Panc1 (cell line): ENCODE measurements around the gene SFXN3. TPM values are rescaled to one million over a fixed set of nuclear protein-coding genes. Genes with fewer than 3 reads are reported as not detected.

Experiments
- ATAC-seq: fragments of 200-7000 bp; cut with Tn5 transposase; 2 replicates; pipeline ENCODE4 v1.9.1; 2020; ENCODE audit warnings: mild to moderate bottlenecking, moderate library complexity
- BruUV-seq: library from RNA; stranded (reverse); fragments of 400-500 nt; replicated peaks from 2 replicates; lab custom pipeline; 2021; lab: Mats Ljungman, UMichigan
- CTCF ChIA-PET: fragments of 300-600 bp; sonication (Branson Sonifier 250); formaldehyde crosslinking; loops from one replicate; lab custom pipeline; 2022; ENCODE audit warnings: antibody characterized with exemption; lab: Charles Lee
- POLR2A ChIA-PET: fragments of 300-600 bp; sonication (Branson Sonifier 250); formaldehyde crosslinking; loops from one replicate; lab custom pipeline; 2022; ENCODE audit warnings: antibody characterized with exemption; lab: Charles Lee
- DNase-seq: peaks from one replicate; pipeline ENCODE4 v3.0.0-alpha.2; 2010; ENCODE audit warnings: low read depth, low spot score
- H3K27ac ChIP-seq: 2 replicates; pipeline ENCODE4 v1.5.1; 2011; ENCODE audit warnings: mild to moderate bottlenecking, low read length, inconsistent platforms
- H3K27me3 ChIP-seq: fragments of 200-500 bp; sonication (Bioruptor generic); 2 replicates; pipeline ENCODE4 v1.6.0; 2014; ENCODE audit warnings: low read length, inconsistent platforms; ENCODE audit not compliant: control insufficient read depth, insufficient read depth
- H3K36me3 ChIP-seq: fragments of 200-500 bp; sonication (Bioruptor generic); 2 replicates; pipeline ENCODE4 v1.5.1; 2014; ENCODE audit warnings: inconsistent platforms, mild to moderate bottlenecking, low read length, moderate library complexity; ENCODE audit not compliant: control insufficient read depth, insufficient read depth
- H3K4me1 ChIP-seq: 2 replicates; pipeline ENCODE4 v1.5.1; 2011; ENCODE audit warnings: inconsistent platforms, mild to moderate bottlenecking, low read length, moderate library complexity; ENCODE audit not compliant: control insufficient read depth, insufficient read depth
- H3K4me3 ChIP-seq, 2 experiments: 2 replicates each; pipeline ENCODE4 v1.5.1; 2011 to 2012; ENCODE audit warnings: low read depth in 2 of 2, low read length in 2 of 2, mild to moderate bottlenecking in 2 of 2, inconsistent platforms in 1 of 2, moderate library complexity in 1 of 2
- H3K9me3 ChIP-seq: fragments of 200-500 bp; sonication (Bioruptor generic); 2 replicates; pipeline ENCODE4 v1.5.1; 2014; ENCODE audit warnings: low read depth, mild to moderate bottlenecking, inconsistent platforms, low read length, moderate library complexity; ENCODE audit not compliant: control insufficient read depth, insufficient read depth
- CTCF ChIP-seq: fragments of 450-650 bp; IDR thresholded peaks from 2 replicates; pipeline ENCODE4 v1.5.1; 2017; ENCODE audit warnings: mild to moderate bottlenecking
- POLR2AphosphoS5 ChIP-seq: IDR thresholded peaks from 2 replicates; pipeline ENCODE4 v1.6.1; 2012; ENCODE audit warnings: mild to moderate bottlenecking, low read depth, low read length, moderate library complexity
- REST ChIP-seq, 2 experiments: IDR thresholded peaks; 2 replicates each; pipeline ENCODE4 v1.6.1; 2011 to 2012; ENCODE audit warnings: low read depth in 2 of 2, control low read depth in 1 of 2, low read length in 1 of 2, mild to moderate bottlenecking in 1 of 2, moderate library complexity in 1 of 2; ENCODE audit not compliant: insufficient read depth in 1 of 2
- SIN3A ChIP-seq: IDR thresholded peaks from 2 replicates; pipeline ENCODE4 v1.6.1; 2012; ENCODE audit warnings: low read depth, mild to moderate bottlenecking, low read length, moderate library complexity, borderline replicate concordance; ENCODE audit not compliant: insufficient read depth
- TCF7L2 ChIP-seq: IDR thresholded peaks from 2 replicates; pipeline ENCODE4 v1.6.1; 2011; ENCODE audit warnings: mild to moderate bottlenecking, low read depth, low read length, inconsistent platforms
- in situ Hi-C: cut with HindIII; loops from 2 replicates; pipeline ENCODE4 v1.10.0; 2016; ENCODE audit warnings: low sequenced_read_pairs, low pct_unique_long_range_greater_than_20kb
- intact Hi-C: fragments of 100-400 bp; cut with micrococcal nuclease; formaldehyde crosslinking; loops from one replicate; pipeline ENCODE4 v1.10.0; 2022; ENCODE audit not compliant: unreplicated experiment
- total RNA-seq: library from RNA; stranded (reverse); gene quantifications from one replicate; pipeline ENCODE4 v1.2.1, GENCODE V29; 2021; ENCODE audit not compliant: unreplicated experiment

Gene SFXN3
- total RNA-seq, 1 experiment from 2014 or later, result 15.3 TPM

- CTCF ChIA-PET, result interaction anchor here (0.5 to 0.9 kb wide), 2 partner anchors 9 to 12 kb away, joined by 3 read pairs; no protein-coding TSS in a partner anchor
- intact Hi-C loops, result no loop called here
- in situ Hi-C loops, result no loop called here
These were observed 7.9 kb upstream of the SFXN3 start for GRCh38 chr10:101022967-101023705.

More at GRCh38 chr10:101022967-101023705, 7.9 kb upstream of the SFXN3 start:
- POLR2A ChIA-PET, result no interaction called here
- no peak for ATAC-seq
- no TSS peak for BruUV-seq
- Histone ChIP-seq H3K27me3 (no peaks in the 10 kb centered on the region), H3K36me3 (no peaks in the 10 kb centered on the region), H3K9me3 (no peaks in the 10 kb centered on the region), H3K4me1 (peaks cover 2% of the 10 kb centered on the region; the same call in 1 of the 2 replicates), H3K4me3 (no peak overlapping the region), H3K27ac (no peak overlapping the region)
- TF ChIP-seq CTCF, result no peak
- TF ChIP-seq POLR2AphosphoS5, result no peak
- TF ChIP-seq REST (IDR thresholded peaks at IDR 0.05; ENCODE audit: insufficient read depth in 1 of 2, low read depth in 2 of 2, low read length in 1 of 2), result no peak
- TF ChIP-seq TCF7L2, result no peak
- TF ChIP-seq SIN3A, result no peak
- DNase-seq, result no peak
